Left lung (tissue), 10 donors: ENCODE measurements around the gene MYBBP1A. TPM values are rescaled to one million over a fixed set of nuclear protein-coding genes. Genes with fewer than 3 reads are reported as not detected.

Experiments
- ATAC-seq: fragments of 200-7000 bp; cut with Tn5 transposase; one replicate; pipeline ENCODE4 v1.9.1; 2020; ENCODE audit warnings: moderate library complexity
- DNase-seq, 4 donors: peaks; one replicate each; pipeline ENCODE4 v3.0.0-alpha.2; 2013 to 2020
- H3K27ac ChIP-seq, 2 donors: fragments of 200-600 bp; sonication (generic) in 1 of 2; one replicate each; pipeline versions ENCODE4 v1.5.0 to v1.8.0; 2020 to 2021
- H3K27me3 ChIP-seq, 2 donors: fragments of 200-600 bp; sonication (generic) in 1 of 2; one replicate each; pipeline versions ENCODE4 v1.5.0 to v1.8.0; 2020 to 2021
- H3K36me3 ChIP-seq, 2 donors: fragments of 200-600 bp; sonication (generic) in 1 of 2; one replicate each; pipeline versions ENCODE4 v1.5.0 to v1.8.0; 2020 to 2021
- H3K4me1 ChIP-seq, 2 donors: fragments of 200-600 bp; one replicate each; pipeline ENCODE4 v1.8.0; 2021
- H3K4me3 ChIP-seq, 2 donors: fragments of 200-600 bp; sonication (generic) in 1 of 2; one replicate each; pipeline versions ENCODE4 v1.5.0 to v1.8.0; 2020 to 2021; ENCODE audit warnings: mild to moderate bottlenecking in 1 of 2
- H3K9me3 ChIP-seq, 2 donors: fragments of 200-600 bp; sonication (generic) in 1 of 2; one replicate each; pipeline versions ENCODE4 v1.5.0 to v1.8.0; 2020 to 2021
- CTCF ChIP-seq, 2 donors: fragments of 200-600 bp; sonication (generic) in 1 of 2; IDR thresholded peaks; one replicate each; pipeline versions ENCODE4 v1.5.0 to v1.8.0; 2021; ENCODE audit warnings: antibody characterized with exemption in 2 of 2
- intact Hi-C, 2 donors: fragments of 100-400 bp; cut with DNase I; formaldehyde crosslinking; loops; one replicate each; pipeline versions ENCODE4 v1.11.2 to v1.14.2; 2022
- polyA plus RNA-seq, 6 donors: library from polyadenylated mRNA; unstranded; fragments of 120-200 nt; gene quantifications; one replicate each; pipeline ENCODE4 v1.2.1, GENCODE V29; 2013; ENCODE audit not compliant: insufficient read length in 6 of 6
- total RNA-seq, 2 donors: library from RNA; stranded (reverse); fragmentation: NEBNext Ultra II Directional; extraction: Animal tissue kit (Norgen Biotek cat#: 25700); gene quantifications; one replicate each; pipeline ENCODE4 v1.2.1, GENCODE V29; 2021
- donor health status: DM: no; HTN: yes; CAD: no.
- donor health status: DM: no; HTN: no; CAD: no.

MYBBP1A gene
- total and polyA plus RNA-seq, 8 donors: 28.6 to 53.8 (median 40.6) TPM

GRCh38 chr17:4515501-4515900 lies 39.7 kb downstream of the MYBBP1A start:
- intact Hi-C loops: no loop called here
- Histone ChIP-seq H3K27ac (peak overlapping the region; percentile 60 to 70), H3K9me3 (no peaks in the 10 kb centered on the region), H3K4me1 (peaks cover 18 to 93% of the 10 kb centered on the region in 2 donors), H3K36me3 (no peaks in the 10 kb centered on the region), H3K4me3 (no peak overlapping the region), H3K27me3 (no peaks in the 10 kb centered on the region)
- DNase-seq (peak in 1 of 4 donors; percentile 73), ATAC-seq (peak; percentile 35)
- TF ChIP-seq CTCF (IDR thresholded peaks at IDR 0.05): no peak

GRCh38 chr17:4514779-4515178 lies 40.4 kb downstream of the MYBBP1A start:
- H3K4me1 ChIP-seq: peaks cover 16 to 93% of the 10 kb centered on the region in 2 donors
- intact Hi-C loops: no loop called here
- no peaks in the 10 kb centered on the region for H3K36me3 ChIP-seq
- DNase-seq: peak in 1 of 4 donors; percentile 27
- ATAC-seq: no peak
- no peaks in the 10 kb centered on the region for H3K9me3 ChIP-seq
- no peak for TF ChIP-seq CTCF (IDR thresholded peaks at IDR 0.05)
- H3K27me3 ChIP-seq: no peaks in the 10 kb centered on the region
- peak overlapping the region; percentile 60 to 70 for H3K27ac ChIP-seq
- H3K4me3 ChIP-seq: no peak overlapping the region

DNA sequence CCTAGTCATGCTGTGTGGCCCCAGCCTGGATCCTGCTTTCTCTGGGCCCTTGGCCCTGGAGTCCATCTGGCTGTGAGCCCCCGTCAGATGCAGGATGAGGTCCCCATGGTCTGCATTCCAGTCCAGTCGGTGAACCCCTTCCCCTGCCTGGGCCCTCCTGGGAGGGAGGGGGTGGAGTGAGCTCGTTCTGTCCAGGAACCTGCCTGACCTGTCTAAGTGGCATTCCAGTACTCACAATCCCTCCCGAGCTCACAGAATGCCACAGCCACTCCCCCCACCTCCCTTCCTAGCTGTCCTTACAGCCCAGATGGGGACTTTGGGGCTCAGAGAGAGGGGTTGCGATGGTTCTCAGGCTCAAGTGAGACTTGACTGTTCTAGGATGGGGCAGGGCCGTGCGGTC lies 41.0 kb downstream of the MYBBP1A start:
- intact Hi-C loops: no loop called here
- no peak for TF ChIP-seq CTCF (IDR thresholded peaks at IDR 0.05)
- peak; percentile 85 for ATAC-seq
- Histone ChIP-seq H3K27ac (peak overlapping the region; percentile 60 to 70), H3K9me3 (no peaks in the 10 kb centered on the region), H3K36me3 (no peaks in the 10 kb centered on the region), H3K4me3 (no peak overlapping the region), H3K27me3 (no peaks in the 10 kb centered on the region), H3K4me1 (peaks cover 12 to 93% of the 10 kb centered on the region in 2 donors)
- DNase-seq: peak in 2 of 4 donors; percentile 72 to 88

GRCh38 chr17:4513113-4514032 lies 41.8 kb downstream of the MYBBP1A start:
- Histone ChIP-seq H3K9me3 (no peaks in the 10 kb centered on the region), H3K36me3 (no peaks in the 10 kb centered on the region), H3K27ac (peak overlapping the region; percentile 60 to 70), H3K4me3 (no peak overlapping the region), H3K4me1 (peaks cover 15 to 93% of the 10 kb centered on the region in 2 donors), H3K27me3 (no peaks in the 10 kb centered on the region)
- TF ChIP-seq CTCF (IDR thresholded peaks at IDR 0.05): no peak
- intact Hi-C loops: no loop called here
- DNase-seq (no peak), ATAC-seq (peak; percentile 4)
